HEK293T (cell line): ENCODE measurements around the gene CHRNA1.

ENCODE experiments used
- CTCF ChIA-PET: fragments of 350-600 bp; formaldehyde crosslinking; extraction: SDS; loops from one replicate; lab custom pipeline; 2021; ENCODE audit warnings: antibody characterized with exemption, inconsistent platforms; lab: Yijun Ruan, JAX
- POLR2A ChIA-PET: fragments of 350-600 bp; formaldehyde crosslinking; extraction: SDS; loops from one replicate; lab custom pipeline; 2020; ENCODE audit warnings: antibody characterized with exemption, inconsistent platforms; lab: Yijun Ruan, JAX
- DNase-seq: peaks from one replicate; pipeline ENCODE4 v3.0.0; 2012; ENCODE audit warnings: mixed read lengths; ENCODE audit errors: extremely low spot score
- ARNT ChIP-seq: fragments of 450-650 bp; IDR thresholded peaks from 2 replicates; pipeline ENCODE4 v1.6.1; 2017; ENCODE audit warnings: mild to moderate bottlenecking
- BHLHE40 ChIP-seq: fragments of 450-650 bp; IDR thresholded peaks from 2 replicates; pipeline ENCODE4 v1.6.1; 2016; ENCODE audit warnings: mild to moderate bottlenecking, moderate library complexity, borderline replicate concordance
- CTBP1 ChIP-seq: fragments of 450-650 bp; IDR thresholded peaks from 2 replicates; pipeline ENCODE4 v1.6.1; 2016; ENCODE audit warnings: borderline replicate concordance
- ELF4 ChIP-seq: fragments of 450-650 bp; IDR thresholded peaks from 2 replicates; pipeline ENCODE4 v1.6.1; 2017; ENCODE audit warnings: antibody characterized with exemption
- FOXA1 ChIP-seq: fragments of 450-650 bp; IDR thresholded peaks from 2 replicates; pipeline ENCODE4 v1.6.1; 2016; ENCODE audit warnings: mild to moderate bottlenecking
- FOXK2 ChIP-seq: fragments of 450-650 bp; IDR thresholded peaks from 2 replicates; pipeline ENCODE4 v1.6.1; 2016; ENCODE audit warnings: mild to moderate bottlenecking
- FOXM1 ChIP-seq: fragments of 450-650 bp; IDR thresholded peaks from 2 replicates; pipeline ENCODE4 v1.6.1; 2017; ENCODE audit warnings: mild to moderate bottlenecking, borderline replicate concordance
- HDGF ChIP-seq: fragments of 450-650 bp; IDR thresholded peaks from 2 replicates; pipeline ENCODE4 v1.6.1; 2017; ENCODE audit warnings: antibody characterized with exemption, borderline replicate concordance
- L3MBTL2 ChIP-seq: fragments of 450-650 bp; conservative IDR thresholded peaks from 2 replicates; pipeline ENCODE4 v1.6.1; 2016; ENCODE audit warnings: mild to moderate bottlenecking
- LEF1 ChIP-seq: fragments of 450-650 bp; IDR thresholded peaks from 2 replicates; pipeline ENCODE4 v1.6.1; 2017; ENCODE audit warnings: mild to moderate bottlenecking, borderline replicate concordance
- NFRKB ChIP-seq: fragments of 450-650 bp; IDR thresholded peaks from 2 replicates; pipeline ENCODE4 v1.6.1; 2016; ENCODE audit warnings: mild to moderate bottlenecking, moderate library complexity
- PKNOX1 ChIP-seq: fragments of 450-650 bp; IDR thresholded peaks from 2 replicates; pipeline ENCODE4 v1.6.1; 2016
- SP1 ChIP-seq: fragments of 450-650 bp; IDR thresholded peaks from 2 replicates; pipeline ENCODE4 v1.6.1; 2017
- SUZ12 ChIP-seq: fragments of 450-650 bp; IDR thresholded peaks from 2 replicates; pipeline ENCODE4 v1.6.1; 2016; ENCODE audit warnings: mild to moderate bottlenecking
- TARDBP ChIP-seq: fragments of 450-650 bp; IDR thresholded peaks from 2 replicates; pipeline ENCODE4 v1.6.1; 2016
- ZNF384 ChIP-seq: fragments of 450-650 bp; IDR thresholded peaks from 2 replicates; pipeline ENCODE4 v1.6.1; 2016

CHRNA1 gene

GRCh38 chr2:174775571-174775980 is 11.3 kb upstream of the CHRNA1 start:
- POLR2A ChIA-PET, result no interaction called here
- DNase-seq, result no peak
- TF ChIP-seq FOXK2 (no peak), SUZ12 (no peak), TARDBP (no peak), FOXA1 (no peak), CTBP1 (no peak), PKNOX1 (no peak), HDGF (no peak), L3MBTL2 (no peak), BHLHE40 (no peak), LEF1 (no peak), ARNT (no peak), FOXM1 (no peak)
- CTCF ChIA-PET, result interaction anchor here (1.4 to 2.1 kb wide), 2 partner anchors 26 to 214 kb away, joined by 4 to 5 read pairs; no protein-coding TSS in a partner anchor

- CTCF ChIA-PET, result interaction anchor here (2.1 kb wide), 1 partner anchor 26 kb away, joined by 5 read pairs; no protein-coding TSS in a partner anchor
- TF ChIP-seq SP1 (no peak), SUZ12 (no peak), PKNOX1 (peak; percentile 63)
- POLR2A ChIA-PET, result no interaction called here
- DNase-seq, result no peak
Measured at GRCh38 chr2:174774886-174775285, 10.6 kb upstream of the CHRNA1 start.

DNA sequence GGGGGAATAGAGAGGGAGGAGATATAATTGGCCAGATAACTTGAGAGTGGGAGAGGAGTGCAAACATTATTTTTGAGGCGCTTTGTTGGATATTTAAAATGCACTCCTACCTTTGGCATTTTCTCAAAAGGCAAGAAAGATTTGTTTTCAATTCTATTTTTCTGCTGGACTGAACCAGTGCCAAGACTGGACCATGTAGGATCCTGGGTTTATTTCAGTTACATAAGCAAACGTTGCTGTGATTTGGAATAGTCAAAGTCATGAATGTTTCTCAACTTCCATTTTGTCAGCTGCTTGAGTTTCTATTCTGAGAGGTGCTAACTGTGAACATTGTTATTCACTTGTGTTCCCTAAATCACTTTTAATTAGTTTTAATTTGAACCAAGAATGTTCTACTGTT is 8.9 kb upstream of the CHRNA1 start:
- no peak for DNase-seq
- POLR2A ChIA-PET, result no interaction called here
- TF ChIP-seq TARDBP, result no peak
- no peak for TF ChIP-seq ZNF384
- TF ChIP-seq LEF1, result no peak
- TF ChIP-seq CTBP1, result no peak
- TF ChIP-seq HDGF, result no peak
- no peak for TF ChIP-seq SP1
- TF ChIP-seq ARNT, result no peak
- no peak for TF ChIP-seq PKNOX1
- TF ChIP-seq SUZ12, result no peak
- TF ChIP-seq NFRKB, result no peak
- TF ChIP-seq FOXM1, result no peak
- TF ChIP-seq FOXA1, result no peak
- TF ChIP-seq ELF4, result no peak
- TF ChIP-seq L3MBTL2, result no peak
- TF ChIP-seq BHLHE40, result no peak
- TF ChIP-seq FOXK2, result no peak
- CTCF ChIA-PET, result interaction anchor here (3.6 to 3.7 kb wide), 2 partner anchors 212 to 217 kb away, joined by 32 to 35 read pairs; no protein-coding TSS in a partner anchor

- CTCF ChIA-PET, result interaction anchor here (0.6 to 3.7 kb wide), 5 partner anchors 11 to 387 kb away, joined by 3 to 35 read pairs (median 4); no protein-coding TSS in a partner anchor
- no peak for DNase-seq
- POLR2A ChIA-PET, result no interaction called here
- TF ChIP-seq BHLHE40 (no peak), CTBP1 (no peak), FOXM1 (no peak), L3MBTL2 (no peak), NFRKB (no peak)
Measured at GRCh38 chr2:174772472-174772801, 8.2 kb upstream of the CHRNA1 start.

- TF ChIP-seq L3MBTL2 (no peak), SUZ12 (no peak), TARDBP (no peak), BHLHE40 (no peak), ARNT (no peak), LEF1 (no peak), FOXK2 (no peak), FOXM1 (no peak), CTBP1 (no peak), SP1 (no peak), PKNOX1 (no peak), ZNF384 (no peak)
- CTCF ChIA-PET, result interaction anchor here (0.6 to 3.7 kb wide), 13 partner anchors 10 to 387 kb away, joined by 3 to 35 read pairs (median 4); no protein-coding TSS in a partner anchor
- POLR2A ChIA-PET, result interaction anchor here (0.8 kb wide), 1 partner anchor 23 kb away, joined by 3 read pairs; no protein-coding TSS in a partner anchor
Measured at GRCh38 chr2:174771631-174772471, 7.6 kb upstream of the CHRNA1 start.

DNA sequence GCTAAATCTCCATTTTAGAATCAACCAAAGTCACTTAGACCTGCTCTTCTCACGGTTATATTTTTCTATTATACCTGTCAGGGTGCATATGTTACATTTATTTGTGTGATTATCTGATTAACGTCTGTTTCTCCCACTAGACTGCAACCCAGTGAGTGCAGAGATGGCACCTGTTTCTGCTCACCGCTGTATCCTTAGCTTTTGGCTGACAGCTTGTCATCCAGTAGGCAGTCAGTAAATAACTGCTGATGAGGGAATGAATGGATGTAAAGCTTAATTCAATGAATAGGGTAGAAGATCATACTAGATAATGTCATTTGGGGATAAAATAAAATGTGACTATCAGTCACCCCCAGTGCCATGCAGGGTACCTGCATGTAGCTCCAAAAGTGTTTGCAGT is 6.9 kb upstream of the CHRNA1 start:
- no peak for TF ChIP-seq PKNOX1
- no peak for TF ChIP-seq BHLHE40
- TF ChIP-seq HDGF, result no peak
- TF ChIP-seq ARNT, result no peak
- TF ChIP-seq LEF1, result no peak
- no peak for TF ChIP-seq SP1
- TF ChIP-seq FOXM1, result no peak
- ChIA-PET POLR2A (interaction anchor here (0.8 kb wide), 1 partner anchor 22 kb away, joined by 3 read pairs; no protein-coding TSS in a partner anchor), CTCF (interaction anchor here (0.8 to 3.7 kb wide), 10 partner anchors 10 to 259 kb away, joined by 3 to 35 read pairs (median 4); no protein-coding TSS in a partner anchor)
- no peak for DNase-seq

More at GRCh38 chr2:174771631-174772471, 7.6 kb upstream of the CHRNA1 start:
- peak; percentile 83 for DNase-seq
